Psoas muscle (tissue), 8 donors: ENCODE results near the gene HNRNPUL1. TPM values are rescaled to one million over a fixed set of nuclear protein-coding genes. Genes with fewer than 3 reads are reported as not detected.
A peak's percentile ranks its signal among the peaks of the same experiment; 100 is the strongest.

Source experiments
- ATAC-seq, 4 donors: fragments of 200-7000 bp; cut with Tn5 transposase; one replicate each; pipeline ENCODE4 v1.9.1; 2020; ENCODE audit warnings: moderate library complexity in 3 of 4, mild to moderate bottlenecking in 2 of 4
- DNase-seq, 2 donors: peaks; one replicate each; pipeline ENCODE4 v3.0.0-alpha.2; 2020
- H3K27ac ChIP-seq: fragments of 200-600 bp; one replicate; pipeline ENCODE4 v1.8.0; 2022
- H3K27me3 ChIP-seq, 3 donors: fragments of 200-600 bp in 1 of 3; one replicate each; pipeline versions ENCODE4 v1.6.1 to v1.8.0; 2013 to 2022; ENCODE audit warnings: low read length in 2 of 3, mild to moderate bottlenecking in 2 of 3, moderate library complexity in 1 of 3; ENCODE audit not compliant: insufficient read depth in 3 of 3
- H3K36me3 ChIP-seq, 2 donors: fragments of 200-600 bp in 1 of 2; one replicate each; pipeline versions ENCODE4 v1.6.1 to v1.8.0; 2013 to 2022; ENCODE audit warnings: low read depth in 1 of 2, mild to moderate bottlenecking in 1 of 2, moderate library complexity in 1 of 2; ENCODE audit not compliant: insufficient read depth in 1 of 2
- H3K4me1 ChIP-seq: fragments of 200-600 bp; one replicate; pipeline ENCODE4 v1.8.0; 2022
- H3K4me3 ChIP-seq: fragments of 200-600 bp; one replicate; pipeline ENCODE4 v1.8.0; 2022; ENCODE audit warnings: mild to moderate bottlenecking
- H3K9me3 ChIP-seq: fragments of 200-600 bp; one replicate; pipeline ENCODE4 v1.8.0; 2022
- WGBS, 3 donors: extraction: QIAGEN DNeasy Blood & Tissue Kit; methylation state at CpG; one replicate each; pipeline versions ENCODE4 v1.1.6 to v1.1.7; 2013; 5-methylcytosine and 5-hydroxymethylcytosine counted together
- intact Hi-C, 2 donors: fragments of 100-400 bp; cut with DNase I; formaldehyde crosslinking; loops; one replicate each; pipeline versions ENCODE4 v1.11.0 to v1.14.2; 2022
- polyA plus RNA-seq, 3 donors: library from polyadenylated mRNA; stranded (reverse); fragments of 200-250 nt; gene quantifications; one replicate each; pipeline ENCODE4 v1.2.3, GENCODE V29; 2013
- total RNA-seq, 4 donors: library from RNA; stranded (reverse); fragmentation: NEBNext Ultra II Directional in 2 of 4; extraction: Animal tissue kit (Norgen Biotek cat#: 25700) in 2 of 4; gene quantifications; one replicate each; pipeline versions ENCODE4 v1.2.1 to v1.2.4, GENCODE V29; 2021 to 2023
- TF ChIP-seq, protein P1 (sequence below): fragments of 200-600 bp; IDR thresholded peaks from one replicate; pipeline ENCODE4 v1.8.0; 2022; ENCODE audit warnings: antibody characterized with exemption
- donor health status: healthy with polysubstance abuse.
- donor health status: DM: no; HTN: no; CAD: no; lungs with moderate emphysema.
- donor health status: Bipolar disorder and iron deficiency.
- donor health status: healthy.
- donor health status: DM: yes; HTN: yes; CAD: no.
- donor health status: DM: no; HTN: no; CAD: no.
- donor health status: DM: no; HTN: no; CAD: no.
- donor health status: DM: yes; HTN: yes; CAD: no.

Gene HNRNPUL1
- total and polyA plus RNA-seq, 7 donors = 54.3 to 129 (median 82.3) TPM

- Histone ChIP-seq H3K9me3 (no peaks in the 10 kb centered on the region), H3K27ac (peak overlapping the region; percentile 93), H3K4me1 (peaks cover 32% of the 10 kb centered on the region), H3K36me3 (peaks cover 12 to 60% of the 10 kb centered on the region in 2 donors), H3K27me3 (no peaks in the 10 kb centered on the region), H3K4me3 (no peak overlapping the region)
- ATAC-seq (no peak), DNase-seq (no peak)
- TF ChIP-seq, protein P1, sequence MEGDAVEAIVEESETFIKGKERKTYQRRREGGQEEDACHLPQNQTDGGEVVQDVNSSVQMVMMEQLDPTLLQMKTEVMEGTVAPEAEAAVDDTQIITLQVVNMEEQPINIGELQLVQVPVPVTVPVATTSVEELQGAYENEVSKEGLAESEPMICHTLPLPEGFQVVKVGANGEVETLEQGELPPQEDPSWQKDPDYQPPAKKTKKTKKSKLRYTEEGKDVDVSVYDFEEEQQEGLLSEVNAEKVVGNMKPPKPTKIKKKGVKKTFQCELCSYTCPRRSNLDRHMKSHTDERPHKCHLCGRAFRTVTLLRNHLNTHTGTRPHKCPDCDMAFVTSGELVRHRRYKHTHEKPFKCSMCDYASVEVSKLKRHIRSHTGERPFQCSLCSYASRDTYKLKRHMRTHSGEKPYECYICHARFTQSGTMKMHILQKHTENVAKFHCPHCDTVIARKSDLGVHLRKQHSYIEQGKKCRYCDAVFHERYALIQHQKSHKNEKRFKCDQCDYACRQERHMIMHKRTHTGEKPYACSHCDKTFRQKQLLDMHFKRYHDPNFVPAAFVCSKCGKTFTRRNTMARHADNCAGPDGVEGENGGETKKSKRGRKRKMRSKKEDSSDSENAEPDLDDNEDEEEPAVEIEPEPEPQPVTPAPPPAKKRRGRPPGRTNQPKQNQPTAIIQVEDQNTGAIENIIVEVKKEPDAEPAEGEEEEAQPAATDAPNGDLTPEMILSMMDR = no peak
- WGBS, 3 donors = 58 to 66% (median 64%) methylated on average over 8 of the region's 8 CpGs
- intact Hi-C loops = loop anchor here (5.0 kb wide), 3 partner anchors 40 to 130 kb away; partner anchors contain the start of gene DMAC2 (in 1 of the 2)
Measured at GRCh38 chr19:41307090-41307875, 43.1 kb downstream of the HNRNPUL1 start.

- Histone ChIP-seq H3K9me3 (no peaks in the 10 kb centered on the region), H3K36me3 (peaks cover 10 to 60% of the 10 kb centered on the region in 2 donors), H3K4me1 (peaks cover 34% of the 10 kb centered on the region), H3K27me3 (no peaks in the 10 kb centered on the region), H3K27ac (peak overlapping the region; percentile 93), H3K4me3 (peak overlapping the region; percentile 83)
- 10 to 15% (median 14%) methylated on average over 4 of the region's 4 CpGs for WGBS, 3 donors
- peak; percentile 1 to 11 (median 2) for ATAC-seq
- DNase-seq = no peak
- TF ChIP-seq, protein P1 = no peak
- intact Hi-C loops = loop anchor here (2.0 to 5.0 kb wide), 6 partner anchors 41 to 181 kb away; partner anchors contain the start of genes DMAC2 (in 1 of the 2) and HNRNPUL1 (in 1 of the 2)
Measured at GRCh38 chr19:41307954-41308449, 43.8 kb downstream of the HNRNPUL1 start.

DNA sequence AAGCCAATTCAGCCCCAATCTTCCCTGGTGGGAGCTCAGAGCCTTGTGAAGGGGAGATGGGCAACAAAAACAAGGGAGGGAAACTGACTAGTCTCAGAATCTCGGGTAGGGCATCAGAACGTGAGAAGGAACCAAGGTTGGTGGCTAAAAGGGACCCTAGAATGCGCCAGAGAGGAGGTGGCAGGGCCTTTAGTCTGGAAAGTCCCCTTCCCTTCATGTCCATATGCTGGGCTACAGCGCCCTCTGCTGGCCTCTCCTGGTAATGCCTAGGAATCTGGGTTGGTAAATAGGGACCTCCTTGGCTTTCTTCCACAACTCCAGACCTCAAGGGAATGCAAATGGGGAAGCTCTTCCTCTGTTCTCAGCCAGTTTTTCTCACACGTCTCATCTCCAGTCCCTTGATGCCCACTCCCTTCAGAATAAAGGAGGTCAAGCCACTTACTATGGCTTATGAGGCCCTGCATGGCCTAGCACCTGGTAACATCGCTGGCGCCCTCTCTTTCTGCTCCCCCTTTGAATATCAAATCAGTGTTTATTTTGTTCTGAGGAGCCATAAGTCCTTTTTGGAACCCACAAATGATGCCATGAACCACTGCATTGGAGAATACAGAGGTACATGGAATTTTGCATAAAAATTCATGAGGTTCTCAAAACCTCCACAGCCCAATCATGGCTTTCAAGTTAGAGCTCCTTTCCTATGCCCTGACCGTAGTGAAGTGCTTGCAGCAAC, 44.4 kb downstream of the HNRNPUL1 start:
- ATAC-seq = peak; percentile 69 to 79 (median 74)
- 14 to 21% (median 17%) methylated on average over 7 to 8 of the region's 8 CpGs for WGBS, 3 donors
- Histone ChIP-seq H3K27me3 (no peaks in the 10 kb centered on the region), H3K4me1 (peaks cover 34% of the 10 kb centered on the region), H3K4me3 (peak overlapping the region; percentile 83), H3K36me3 (peaks cover 9 to 60% of the 10 kb centered on the region in 2 donors), H3K9me3 (no peaks in the 10 kb centered on the region), H3K27ac (peak overlapping the region; percentile 93)
- TF ChIP-seq, protein P1 = peak; percentile 99
- peak; percentile 93 to 97 for DNase-seq
- intact Hi-C loops = loop anchor here (2.0 to 5.0 kb wide), 6 partner anchors 41 to 182 kb away; partner anchors contain the start of genes DMAC2 (in 1 of the 2) and HNRNPUL1 (in 1 of the 2)

DNA sequence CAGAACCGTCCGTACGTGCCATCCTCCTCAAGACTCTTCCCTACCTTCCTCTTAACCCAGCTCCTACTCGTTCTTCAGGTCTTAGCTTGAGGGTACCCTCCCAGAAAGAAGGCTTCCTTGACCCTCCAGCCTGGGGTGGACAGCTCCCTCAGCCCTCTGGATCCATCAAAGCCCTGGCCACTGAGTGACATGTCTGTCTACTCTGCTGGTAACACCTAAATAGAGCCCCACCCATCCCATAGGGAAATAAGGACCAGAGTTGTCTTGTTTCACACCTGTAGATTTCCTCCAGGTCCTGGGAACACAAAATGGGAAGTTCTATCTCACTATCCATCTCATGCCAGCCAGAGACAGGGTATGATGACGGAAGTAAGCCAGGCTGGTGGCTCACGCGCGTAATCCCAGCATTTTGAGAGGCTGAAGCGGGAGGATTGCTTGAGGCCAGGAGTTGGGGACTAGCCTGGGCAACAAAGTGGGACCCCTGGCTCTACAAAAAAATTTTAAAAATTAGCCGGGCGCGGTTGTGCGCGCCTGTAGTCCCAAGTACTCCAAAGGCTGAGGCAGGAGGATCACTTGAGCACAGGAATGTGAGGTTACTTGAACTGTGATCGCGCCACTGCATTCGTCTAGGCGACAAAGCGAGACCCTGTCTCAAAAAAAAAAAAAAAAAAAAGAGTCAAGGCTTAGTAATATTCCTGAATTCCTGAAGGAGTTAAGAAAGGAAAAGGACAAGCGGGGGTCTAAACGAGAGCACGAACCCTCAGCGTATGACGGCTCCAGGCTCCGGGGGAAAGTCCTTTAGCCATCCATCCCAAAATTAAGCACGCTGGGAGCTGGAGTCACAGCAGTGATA, 45.2 kb downstream of the HNRNPUL1 start:
- peaks cover 7 to 58% of the 10 kb centered on the region in 2 donors for H3K36me3 ChIP-seq

More for the DNA sequence above, 45.2 kb downstream of the HNRNPUL1 start:
- H3K4me1 ChIP-seq = peaks cover 36% of the 10 kb centered on the region
- no peaks in the 10 kb centered on the region for H3K9me3 ChIP-seq
- WGBS, 3 donors = 6 to 8% (median 6%) methylated on average over 26 of the region's 26 CpGs
- peak; percentile 12 to 43 (median 29) for ATAC-seq
- intact Hi-C loops = loop anchor here (2.0 to 5.0 kb wide), 6 partner anchors 42 to 183 kb away; partner anchors contain the start of genes DMAC2 (in 1 of the 2) and HNRNPUL1 (in 1 of the 2)
- H3K27ac ChIP-seq = peak overlapping the region; percentile 93
- H3K4me3 ChIP-seq = peak overlapping the region; percentile 83
- DNase-seq = no peak
- TF ChIP-seq, protein P1 = no peak
- no peaks in the 10 kb centered on the region for H3K27me3 ChIP-seq
